IPS-18a (cell line): ENCODE data around the gene ZGLP1.

Experiments used
- H3K27ac ChIP-seq: one replicate; pipeline ENCODE4 v1.5.1; 2013; ENCODE audit warnings: low read length
- H3K27me3 ChIP-seq: one replicate; pipeline ENCODE4 v1.6.1; 2013; ENCODE audit warnings: mild to moderate bottlenecking, low read length; ENCODE audit not compliant: control insufficient read depth, insufficient read depth
- H3K36me3 ChIP-seq: one replicate; pipeline ENCODE4 v1.6.1; 2013; ENCODE audit warnings: low read depth, low read length; ENCODE audit not compliant: control insufficient read depth
- H3K4me1 ChIP-seq: one replicate; pipeline ENCODE4 v1.6.1; 2013; ENCODE audit warnings: low read depth, low read length; ENCODE audit not compliant: control insufficient read depth
- H3K4me3 ChIP-seq: one replicate; pipeline ENCODE4 v1.5.1; 2013; ENCODE audit warnings: low read length
- H3K9ac ChIP-seq: one replicate; pipeline ENCODE4 v1.6.1; 2013; ENCODE audit warnings: mild to moderate bottlenecking, low read length, moderate library complexity
- H3K9me3 ChIP-seq: one replicate; pipeline ENCODE4 v1.6.1; 2013; ENCODE audit warnings: low read depth, low read length; ENCODE audit not compliant: control insufficient read depth

Gene ZGLP1

GRCh38 chr19:10305139-10305806 lies 4.3 kb downstream of the ZGLP1 start:
- Histone ChIP-seq H3K36me3 (peaks cover 5% of the 10 kb centered on the region), H3K4me1 (no peaks in the 10 kb centered on the region), H3K27me3 (no peaks in the 10 kb centered on the region), H3K9ac (no peak overlapping the region), H3K4me3 (no peak overlapping the region), H3K9me3 (no peaks in the 10 kb centered on the region), H3K27ac (no peak overlapping the region)

- no peaks in the 10 kb centered on the region for H3K36me3 ChIP-seq
- H3K9ac ChIP-seq: no peak overlapping the region
- H3K4me1 ChIP-seq: peaks cover 4% of the 10 kb centered on the region
- peaks cover 43% of the 10 kb centered on the region for H3K27me3 ChIP-seq
- no peak overlapping the region for H3K4me3 ChIP-seq
- H3K9me3 ChIP-seq: no peaks in the 10 kb centered on the region
- no peak overlapping the region for H3K27ac ChIP-seq
Measured at GRCh38 chr19:10299545-10300458, 9.8 kb downstream of the ZGLP1 start.

GRCh38 chr19:10295847-10296591 lies 13.6 kb downstream of the ZGLP1 start:
- peaks cover 11% of the 10 kb centered on the region for H3K4me1 ChIP-seq
- no peak overlapping the region for H3K9ac ChIP-seq
- H3K9me3 ChIP-seq: no peaks in the 10 kb centered on the region
- peak overlapping the region; percentile 47 for H3K4me3 ChIP-seq
- no peaks in the 10 kb centered on the region for H3K36me3 ChIP-seq
- H3K27ac ChIP-seq: no peak overlapping the region
- H3K27me3 ChIP-seq: peaks cover 81% of the 10 kb centered on the region

GRCh38 chr19:10295305-10295846 lies 14.2 kb downstream of the ZGLP1 start:
- H3K9ac ChIP-seq: no peak overlapping the region
- H3K4me1 ChIP-seq: peaks cover 15% of the 10 kb centered on the region
- no peak overlapping the region for H3K27ac ChIP-seq
- H3K9me3 ChIP-seq: no peaks in the 10 kb centered on the region
- H3K27me3 ChIP-seq: peaks cover 87% of the 10 kb centered on the region
- no peaks in the 10 kb centered on the region for H3K36me3 ChIP-seq
- H3K4me3 ChIP-seq: peak overlapping the region; percentile 47

- peaks cover 18% of the 10 kb centered on the region for H3K4me1 ChIP-seq
- H3K27me3 ChIP-seq: peaks cover 90% of the 10 kb centered on the region
- H3K4me3 ChIP-seq: no peak overlapping the region
Measured at GRCh38 chr19:10294368-10294697, 15.3 kb downstream of the ZGLP1 start.

GRCh38 chr19:10293637-10294367 lies 15.8 kb downstream of the ZGLP1 start:
- H3K4me1 ChIP-seq: peaks cover 18% of the 10 kb centered on the region
- H3K27me3 ChIP-seq: peaks cover 94% of the 10 kb centered on the region
- no peak overlapping the region for H3K9ac ChIP-seq
- no peak overlapping the region for H3K27ac ChIP-seq
- H3K9me3 ChIP-seq: no peaks in the 10 kb centered on the region
- H3K36me3 ChIP-seq: no peaks in the 10 kb centered on the region
- H3K4me3 ChIP-seq: no peak overlapping the region

More at GRCh38 chr19:10294368-10294697, 15.3 kb downstream of the ZGLP1 start:
- H3K9me3 ChIP-seq: no peaks in the 10 kb centered on the region
- no peaks in the 10 kb centered on the region for H3K36me3 ChIP-seq
- H3K9ac ChIP-seq: no peak overlapping the region
- H3K27ac ChIP-seq: no peak overlapping the region

GRCh38 chr19:10292789-10293636 lies 16.6 kb downstream of the ZGLP1 start:
- Histone ChIP-seq H3K27me3 (peaks cover 100% of the 10 kb centered on the region), H3K4me3 (peak overlapping the region; percentile 32), H3K9ac (no peak overlapping the region), H3K27ac (no peak overlapping the region), H3K4me1 (peaks cover 18% of the 10 kb centered on the region), H3K9me3 (no peaks in the 10 kb centered on the region), H3K36me3 (no peaks in the 10 kb centered on the region)

- H3K27me3 ChIP-seq: peaks cover 100% of the 10 kb centered on the region
- no peaks in the 10 kb centered on the region for H3K36me3 ChIP-seq
- no peak overlapping the region for H3K9ac ChIP-seq
- H3K9me3 ChIP-seq: no peaks in the 10 kb centered on the region
- peak overlapping the region; percentile 46 for H3K4me3 ChIP-seq
- H3K4me1 ChIP-seq: peaks cover 22% of the 10 kb centered on the region
- H3K27ac ChIP-seq: no peak overlapping the region
Measured at GRCh38 chr19:10292206-10292788, 17.3 kb downstream of the ZGLP1 start.

GRCh38 chr19:10291554-10292205 lies 17.9 kb downstream of the ZGLP1 start:
- Histone ChIP-seq H3K9ac (no peak overlapping the region), H3K4me1 (peaks cover 23% of the 10 kb centered on the region), H3K36me3 (no peaks in the 10 kb centered on the region), H3K4me3 (peak overlapping the region; percentile 46), H3K27me3 (peaks cover 100% of the 10 kb centered on the region), H3K9me3 (no peaks in the 10 kb centered on the region), H3K27ac (no peak overlapping the region)
